Measurements from ENCODE around the gene TSGA10IP. TPM values are rescaled to one million over a fixed set of nuclear protein-coding genes. Genes with fewer than 3 reads are reported as not detected.

TSGA10IP gene
- total RNA-seq, 1 experiment from 2014 or later, result not detected

- Histone ChIP-seq H3K27me3 (ENCODE audit: insufficient read depth, low read length) (no peaks in the 10 kb centered on the region), H3K36me3 (ENCODE audit: control insufficient read depth in 1 of 2, insufficient read depth in 2 of 2, low read length in 2 of 2) (peaks cover 0 to 4% of the 10 kb centered on the region in 2 experiments; a peak in 1 of 4 replicates), H3K9ac (ENCODE audit: low read length) (no peak overlapping the region), H3K9me3 (ENCODE audit: control insufficient read depth in 1 of 2, insufficient read depth in 1 of 2, low read depth in 1 of 2, low read length in 2 of 2) (no peaks in the 10 kb centered on the region), H3K79me2 (ENCODE audit: insufficient read depth, low read length) (no peaks in the 10 kb centered on the region), H3K9me2 (ENCODE audit: insufficient read depth) (no peaks in the 10 kb centered on the region), H3K27ac (ENCODE audit: low read depth, low read length) (no peak overlapping the region), H3K4me3 (replicated peaks in 1 of 2; ENCODE audit: low read depth in 1 of 2, low read length in 2 of 2) (no peak overlapping the region), H3K4me2 (ENCODE audit: low read length) (no peak overlapping the region), H4K20me1 (ENCODE audit: insufficient read depth) (no peaks in the 10 kb centered on the region), H2AFZ (ENCODE audit: low read depth, low read length, poor library complexity, severe bottlenecking) (no peak overlapping the region), H3K4me1 (ENCODE audit: control insufficient read depth in 1 of 2, insufficient read depth in 2 of 2, low read length in 2 of 2) (no peaks in the 10 kb centered on the region)
- intact Hi-C loops (cut with micrococcal nuclease), result no loop called here
- no TSS peak for BruUV-seq (replicated peaks)
- DNase-seq (ENCODE audit: low read depth, low spot score) (no peak), ATAC-seq (no peak)
- CTCF ChIA-PET, result no interaction called here
- TF ChIP-seq, protein P1, sequence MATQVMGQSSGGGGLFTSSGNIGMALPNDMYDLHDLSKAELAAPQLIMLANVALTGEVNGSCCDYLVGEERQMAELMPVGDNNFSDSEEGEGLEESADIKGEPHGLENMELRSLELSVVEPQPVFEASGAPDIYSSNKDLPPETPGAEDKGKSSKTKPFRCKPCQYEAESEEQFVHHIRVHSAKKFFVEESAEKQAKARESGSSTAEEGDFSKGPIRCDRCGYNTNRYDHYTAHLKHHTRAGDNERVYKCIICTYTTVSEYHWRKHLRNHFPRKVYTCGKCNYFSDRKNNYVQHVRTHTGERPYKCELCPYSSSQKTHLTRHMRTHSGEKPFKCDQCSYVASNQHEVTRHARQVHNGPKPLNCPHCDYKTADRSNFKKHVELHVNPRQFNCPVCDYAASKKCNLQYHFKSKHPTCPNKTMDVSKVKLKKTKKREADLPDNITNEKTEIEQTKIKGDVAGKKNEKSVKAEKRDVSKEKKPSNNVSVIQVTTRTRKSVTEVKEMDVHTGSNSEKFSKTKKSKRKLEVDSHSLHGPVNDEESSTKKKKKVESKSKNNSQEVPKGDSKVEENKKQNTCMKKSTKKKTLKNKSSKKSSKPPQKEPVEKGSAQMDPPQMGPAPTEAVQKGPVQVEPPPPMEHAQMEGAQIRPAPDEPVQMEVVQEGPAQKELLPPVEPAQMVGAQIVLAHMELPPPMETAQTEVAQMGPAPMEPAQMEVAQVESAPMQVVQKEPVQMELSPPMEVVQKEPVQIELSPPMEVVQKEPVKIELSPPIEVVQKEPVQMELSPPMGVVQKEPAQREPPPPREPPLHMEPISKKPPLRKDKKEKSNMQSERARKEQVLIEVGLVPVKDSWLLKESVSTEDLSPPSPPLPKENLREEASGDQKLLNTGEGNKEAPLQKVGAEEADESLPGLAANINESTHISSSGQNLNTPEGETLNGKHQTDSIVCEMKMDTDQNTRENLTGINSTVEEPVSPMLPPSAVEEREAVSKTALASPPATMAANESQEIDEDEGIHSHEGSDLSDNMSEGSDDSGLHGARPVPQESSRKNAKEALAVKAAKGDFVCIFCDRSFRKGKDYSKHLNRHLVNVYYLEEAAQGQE (IDR thresholded peaks at IDR 0.05; ENCODE audit: low read depth), result no peak
- TF ChIP-seq, protein P2, sequence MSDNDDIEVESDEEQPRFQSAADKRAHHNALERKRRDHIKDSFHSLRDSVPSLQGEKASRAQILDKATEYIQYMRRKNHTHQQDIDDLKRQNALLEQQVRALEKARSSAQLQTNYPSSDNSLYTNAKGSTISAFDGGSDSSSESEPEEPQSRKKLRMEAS (IDR thresholded peaks at IDR 0.05), result no peak
- TF ChIP-seq CTCF (IDR thresholded peaks at IDR 0.05 in 2 of 3, conservative IDR thresholded peaks at IDR 0.05 in 1 of 3; ENCODE audit: borderline replicate concordance in 1 of 3, insufficient read depth in 1 of 3, low read depth in 2 of 3, low read length in 2 of 3) (no peak), TCF7L2 (IDR thresholded peaks at IDR 0.05; ENCODE audit: borderline replicate concordance, extremely low read depth, insufficient read depth, insufficient read length) (no peak), RAD21 (IDR thresholded peaks at IDR 0.05; ENCODE audit: low read depth) (no peak), YY1 (IDR thresholded peaks at IDR 0.05; ENCODE audit: extremely low read depth, insufficient replicate concordance, low read depth, low read length) (no peak), CEBPB (IDR thresholded peaks at IDR 0.05; ENCODE audit: low read depth) (no peak), SP1 (IDR thresholded peaks at IDR 0.05; ENCODE audit: low read depth) (no peak), ZNF274 (IDR thresholded peaks at IDR 0.05; ENCODE audit: low read depth, low read length) (no peak), ELF1 (IDR thresholded peaks at IDR 0.05; ENCODE audit: borderline replicate concordance, low read depth) (no peak), POLR2A (IDR thresholded peaks at IDR 0.05; ENCODE audit: borderline replicate concordance, extremely low read depth, insufficient read depth, insufficient read length) (no peak), EZH2 (IDR thresholded peaks at IDR 0.05) (no peak), SRF (IDR thresholded peaks at IDR 0.05; ENCODE audit: low read depth) (no peak), EZH2phosphoT487 (IDR thresholded peaks at IDR 0.05; ENCODE audit: borderline replicate concordance) (no peak), FOSL1 (IDR thresholded peaks at IDR 0.05; ENCODE audit: low read depth) (no peak), POLR2AphosphoS5 (IDR thresholded peaks at IDR 0.05; ENCODE audit: low read depth, low read length) (no peak), SIN3A (IDR thresholded peaks at IDR 0.05; ENCODE audit: low read depth) (no peak), JUND (IDR thresholded peaks at IDR 0.05) (no peak)
- RAD21 ChIA-PET (ENCODE audit: low non-redundant PET in 1 of 2, low total read pairs in 2 of 2, uncharacterized antibody in 2 of 2, unreplicated experiment in 2 of 2), result no interaction called here
- POLR2A ChIA-PET, result no interaction called here
These were observed 37.7 kb downstream of the TSGA10IP start for GRCh38 chr11:65982824-65983588.
